Stimulated activated CD8-positive, alpha-beta memory T cell treated with anti-CD3 and anti-CD28 coated beads, Interleukin-7, amount 100 ng/mL, for 1 hour (primary cell): ENCODE results near the gene HK1.
"Not testable (repeated sequence)": the region's sequence is repeated elsewhere in the genome, so short reads cannot be mapped to it uniquely, and the experiment has no call there.

Experiments
- DNase-seq, 2 donors: peaks; one replicate each; pipeline ENCODE4 v3.0.0-alpha.2; 2020; ENCODE audit warnings: low read depth in 2 of 2

HK1 gene

GRCh38 chr10:69278446-69278963 lies at the start of gene HK1:
Gene HK1, plus strand, starts transcription at chr10:69278496.
- DNase-seq, result no peak

- DNase-seq, result no peak
These were observed 48.7 kb upstream of the HK1 start for GRCh38 chr10:69229616-69229916.

- no peak for DNase-seq
These were observed 48.2 kb upstream of the HK1 start for GRCh38 chr10:69230128-69230527.

GRCh38 chr10:69232252-69232651 lies 46.0 kb upstream of the HK1 start:
- no peak for DNase-seq

GRCh38 chr10:69232736-69233480 lies 45.4 kb upstream of the HK1 start:
- DNase-seq, result no peak

- DNase-seq, result no peak
These were observed 43.8 kb upstream of the HK1 start for GRCh38 chr10:69234447-69234846.

GRCh38 chr10:69237528-69238159 lies 40.7 kb upstream of the HK1 start:
- DNase-seq, result peak; percentile 77 to 82

- no peak for DNase-seq
These were observed 39.2 kb upstream of the HK1 start for GRCh38 chr10:69239136-69239535.

- no peak for DNase-seq
These were observed 38.4 kb upstream of the HK1 start for GRCh38 chr10:69239816-69240434.

GRCh38 chr10:69240455-69240854 lies 37.8 kb upstream of the HK1 start:
- DNase-seq, result no peak

- no peak for DNase-seq
These were observed 36.7 kb upstream of the HK1 start for GRCh38 chr10:69241575-69241974.

GRCh38 chr10:69242040-69242851 lies 36.0 kb upstream of the HK1 start:
- DNase-seq, result no peak

GRCh38 chr10:69242852-69243212 lies 35.5 kb upstream of the HK1 start:
- no peak for DNase-seq

- DNase-seq, result no peak
These were observed 34.5 kb upstream of the HK1 start for GRCh38 chr10:69243817-69244216.

- DNase-seq, result no peak
These were observed 32.3 kb upstream of the HK1 start for GRCh38 chr10:69246036-69246435.

GRCh38 chr10:69246581-69247312 lies 31.5 kb upstream of the HK1 start:
- no peak for DNase-seq

GRCh38 chr10:69247313-69247710 lies 31.0 kb upstream of the HK1 start:
- DNase-seq, result no peak

GRCh38 chr10:69248117-69248730 lies 30.1 kb upstream of the HK1 start:
- no peak for DNase-seq

- no peak for DNase-seq
These were observed 28.3 kb upstream of the HK1 start for GRCh38 chr10:69250041-69250440.

- DNase-seq, result not testable (repeated sequence)
These were observed 26.9 kb upstream of the HK1 start for GRCh38 chr10:69251417-69251816.

GRCh38 chr10:69253171-69253570 lies 25.1 kb upstream of the HK1 start:
- DNase-seq, result no peak
